ENCODE data around the gene CEACAM4.
"Not testable (repeated sequence)": the region's sequence is repeated elsewhere in the genome, so short reads cannot be mapped to it uniquely, and the experiment has no call there.

CEACAM4 gene

DNA sequence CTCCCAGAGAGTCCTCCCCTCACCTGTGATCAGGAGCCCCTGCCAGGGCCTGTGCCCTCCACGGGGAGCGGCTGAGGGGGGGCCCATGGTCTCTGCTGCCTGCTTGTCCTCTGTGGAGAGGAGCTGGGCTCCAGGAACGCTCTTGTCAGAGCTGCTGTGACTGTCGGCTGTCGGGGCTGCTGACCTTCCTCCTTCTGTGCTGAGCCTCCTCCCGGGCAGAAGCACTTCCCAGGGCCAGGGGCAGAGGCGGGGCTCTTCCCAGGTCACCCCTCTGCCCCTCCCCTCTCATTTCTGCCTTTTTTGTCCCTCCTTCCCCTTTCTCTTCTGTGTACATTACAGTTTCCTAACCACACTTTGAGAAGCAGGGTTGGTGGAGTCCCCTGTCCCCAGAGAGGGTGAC, at the start of gene CEACAM4:
Gene CEACAM4 (minus strand): TSS at position 198 of the 400 bp plus-strand sequence. CDS start 111 bp downstream, at position 87.
- DNase-seq, result no peak

DNA sequence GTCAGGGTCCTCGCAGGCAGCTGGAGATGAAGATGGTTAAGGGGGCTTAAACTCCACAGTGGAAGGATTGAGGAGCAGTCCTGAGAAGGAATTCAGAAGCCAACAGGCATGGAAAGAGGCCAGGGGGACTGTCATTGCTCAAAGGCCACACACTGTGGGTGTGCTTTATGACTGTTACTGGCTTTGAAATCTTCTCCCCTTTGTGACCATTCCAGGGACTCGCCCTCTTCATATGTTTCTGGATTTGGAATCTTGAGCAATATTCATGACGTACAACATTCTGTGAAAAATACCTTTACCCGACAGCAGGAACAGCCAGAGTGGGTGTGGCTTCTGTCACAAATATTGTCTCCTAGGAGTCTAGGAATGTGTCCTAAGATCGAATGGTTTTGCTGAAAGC, 44.6 kb upstream of the CEACAM4 start:
- DNase-seq, result no peak

DNA sequence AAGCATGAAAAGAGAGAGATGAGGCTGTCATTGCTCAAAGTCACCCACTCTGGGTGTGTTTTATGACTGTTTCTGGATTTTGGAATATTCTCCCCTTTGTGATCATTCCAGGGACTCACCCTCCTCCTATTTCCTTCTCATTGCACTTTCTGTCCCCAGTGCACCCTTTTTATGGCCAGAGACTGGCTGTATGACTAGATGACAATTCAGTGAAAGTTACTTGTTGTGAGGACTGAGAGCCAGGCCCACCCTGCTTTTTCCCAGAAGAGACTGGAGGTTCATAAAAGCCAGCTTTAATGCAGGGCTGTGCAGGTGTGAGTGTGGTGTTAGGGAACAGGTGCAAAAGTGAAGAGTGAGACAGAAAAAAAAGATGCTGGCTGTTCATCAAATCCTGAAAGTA, 43.9 kb upstream of the CEACAM4 start:
- no peak for DNase-seq

- DNase-seq, result no peak
These were observed 41.4 kb upstream of the CEACAM4 start for GRCh38 chr19:41668315-41668714.

DNA sequence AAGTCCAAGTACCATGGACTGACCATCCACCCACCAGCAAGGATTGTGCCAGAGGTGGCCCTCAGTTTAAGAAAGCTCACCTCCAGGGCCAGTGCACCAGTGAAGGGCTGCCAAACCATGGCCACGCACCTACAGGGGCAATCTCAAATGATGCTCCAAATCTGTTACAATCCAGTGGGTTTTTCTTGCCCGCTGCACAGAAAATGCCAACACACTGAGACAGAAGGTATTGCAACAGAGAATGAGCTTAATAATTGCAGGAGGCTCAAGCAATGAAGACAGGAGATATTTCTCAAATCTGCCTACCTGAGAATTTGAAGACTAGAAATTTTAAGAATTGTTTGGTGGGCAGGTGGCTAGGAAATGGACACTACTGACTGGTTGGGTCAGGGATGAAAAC, 39.2 kb upstream of the CEACAM4 start:
- DNase-seq, result no peak

DNA sequence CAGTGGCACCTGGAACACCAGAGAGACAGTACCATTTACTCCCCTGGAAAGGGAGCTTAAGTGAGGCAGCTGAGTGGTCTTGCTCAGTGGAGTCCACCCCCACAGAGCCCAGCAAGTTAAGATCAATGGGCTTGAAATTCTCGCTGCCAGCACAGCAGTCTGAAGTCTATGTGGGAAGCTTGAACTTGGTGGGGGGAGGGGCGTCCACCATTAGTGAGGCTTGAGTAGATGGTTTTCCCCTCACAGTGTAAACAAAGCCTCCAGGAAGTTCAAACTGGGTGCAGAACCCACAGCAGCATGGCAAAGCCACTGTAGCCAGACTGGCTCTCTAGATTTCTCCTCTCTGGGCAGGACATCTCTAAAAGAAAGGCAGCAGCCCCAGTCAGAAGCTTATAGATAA, 30.3 kb upstream of the CEACAM4 start:
- DNase-seq, result no peak

DNA sequence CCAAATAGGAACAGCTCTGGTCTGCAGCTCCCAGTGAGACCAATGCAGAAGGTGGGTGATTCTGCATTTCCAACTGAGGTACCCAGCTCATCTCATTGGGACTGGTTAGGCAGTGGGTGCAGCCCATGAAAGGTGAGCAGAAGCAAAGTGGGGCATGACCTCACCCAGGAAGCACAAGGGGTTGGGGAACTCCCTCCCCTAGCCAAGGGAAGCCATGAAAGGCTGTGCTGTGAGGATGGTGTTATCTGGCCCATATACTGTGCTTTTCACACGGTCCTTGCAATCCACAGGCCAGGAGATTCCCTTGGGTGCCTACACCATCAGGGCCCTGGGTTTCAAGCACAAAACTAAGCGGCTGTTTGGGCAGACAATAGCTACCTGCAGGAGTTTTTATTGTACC, 29.9 kb upstream of the CEACAM4 start:
- DNase-seq, result not testable (repeated sequence)

GRCh38 chr19:41652250-41652649, 25.4 kb upstream of the CEACAM4 start:
- DNase-seq, result no peak

DNA sequence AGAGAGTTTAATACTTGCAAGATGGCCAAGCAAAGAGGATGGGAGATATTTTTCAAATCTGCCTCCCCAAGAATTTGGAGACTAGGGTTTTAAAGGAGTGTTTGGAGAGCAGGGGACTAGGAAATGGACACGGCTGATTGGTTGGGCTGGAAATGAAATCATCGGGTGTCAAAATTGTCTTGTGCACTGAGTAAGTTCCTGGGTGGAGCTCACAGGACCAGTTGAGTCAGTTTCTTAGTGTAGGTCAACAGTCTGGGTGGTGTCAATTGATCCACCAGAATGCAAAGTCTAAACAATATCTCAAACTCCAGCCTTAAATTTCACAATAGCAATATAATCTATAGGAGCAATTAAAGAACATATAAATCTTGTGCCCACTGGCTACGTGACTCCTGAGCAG, 23.0 kb upstream of the CEACAM4 start:
- no peak for DNase-seq

- peak; percentile 85 for DNase-seq
These were observed 19.8 kb upstream of the CEACAM4 start for GRCh38 chr19:41646589-41647204.

DNA sequence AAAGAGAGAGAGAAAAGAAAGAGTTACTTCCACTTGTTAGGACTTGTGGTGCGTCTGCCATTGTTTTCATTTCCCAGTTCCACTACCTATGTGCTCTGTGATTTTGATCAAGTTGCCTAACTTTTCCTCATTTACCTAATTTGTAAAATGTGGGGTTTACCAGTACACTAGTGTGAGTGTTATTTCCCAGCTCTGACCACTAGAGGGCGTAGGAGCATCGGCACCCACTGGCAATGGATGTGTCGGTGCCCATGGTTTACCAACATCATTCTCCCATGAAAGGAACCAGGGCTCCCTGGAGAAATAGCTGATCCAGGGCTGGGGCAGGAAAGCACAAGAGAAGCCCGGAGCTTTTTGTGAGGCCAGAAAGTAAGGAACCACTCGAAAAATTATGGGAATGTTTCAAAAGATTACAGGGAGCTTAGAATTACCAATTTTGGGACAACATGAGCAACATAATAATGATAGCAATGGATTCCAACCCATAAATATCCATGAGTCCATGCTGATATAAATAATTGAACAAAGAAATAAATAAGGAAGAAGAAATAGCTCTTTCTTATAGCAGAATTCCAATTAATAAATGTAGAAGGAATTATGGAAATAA, 15.1 kb upstream of the CEACAM4 start:
- DNase-seq, result peak; percentile 83

- no peak for DNase-seq
These were observed 11.8 kb upstream of the CEACAM4 start for GRCh38 chr19:41638641-41639081.

GRCh38 chr19:41637484-41637883, 10.6 kb upstream of the CEACAM4 start:
- DNase-seq, result no peak

DNA sequence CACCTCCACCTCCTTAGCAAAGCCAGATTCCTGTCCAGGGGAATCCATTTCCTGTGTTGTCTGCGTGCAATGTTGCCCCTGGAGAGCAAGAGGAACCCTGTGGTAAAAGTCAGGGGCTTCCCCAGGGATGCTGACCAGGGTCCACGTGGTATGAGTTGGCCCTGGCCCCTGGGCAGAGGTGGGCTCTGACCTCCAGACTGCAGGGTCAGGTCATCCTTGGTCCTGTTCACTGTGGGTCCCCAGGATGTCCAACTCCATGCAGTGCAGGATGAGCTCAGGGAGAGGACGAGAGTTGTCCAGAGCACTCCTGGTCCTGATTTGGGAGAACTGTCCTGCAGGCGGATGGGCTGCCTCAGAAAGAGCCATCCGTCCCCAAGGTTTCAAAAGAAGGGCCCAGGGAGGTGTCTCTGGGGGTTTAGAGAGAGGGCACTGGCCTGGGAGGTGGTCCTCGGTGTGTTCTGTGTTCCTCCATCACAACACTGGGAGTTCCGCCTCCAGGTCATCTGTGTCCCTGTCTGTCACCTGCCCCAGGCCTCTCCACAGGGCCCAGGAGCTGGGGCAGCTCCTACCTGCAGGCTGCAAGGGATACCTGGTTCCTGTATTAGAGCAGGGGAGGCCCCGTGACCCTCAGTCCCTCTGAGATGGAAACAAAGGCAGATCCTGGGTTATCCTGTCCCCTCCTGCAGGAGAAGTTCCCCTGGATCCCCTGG, 1.2 kb upstream of the CEACAM4 start:
- DNase-seq, result no peak

DNA sequence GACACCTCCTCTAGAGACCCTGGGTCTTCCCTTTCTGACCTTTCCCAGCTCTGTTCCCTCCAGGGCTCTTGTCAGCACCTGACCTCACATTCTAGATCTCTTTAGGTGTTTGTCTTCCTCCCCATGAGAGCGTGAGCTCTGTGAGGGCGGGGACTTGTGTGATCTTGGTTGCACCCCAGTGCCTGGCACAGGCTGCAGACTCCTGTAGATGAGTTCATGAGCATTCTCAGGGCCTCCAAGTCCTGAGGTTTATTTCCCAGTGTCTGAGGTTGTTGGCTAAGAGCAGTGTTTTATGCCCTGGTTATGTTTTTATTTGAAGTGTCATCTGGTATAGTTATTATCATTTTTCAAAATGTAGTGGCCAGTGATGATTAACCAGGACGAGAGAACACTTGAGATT, 596 bp downstream of the CEACAM4 start:
- DNase-seq, result no peak

DNA sequence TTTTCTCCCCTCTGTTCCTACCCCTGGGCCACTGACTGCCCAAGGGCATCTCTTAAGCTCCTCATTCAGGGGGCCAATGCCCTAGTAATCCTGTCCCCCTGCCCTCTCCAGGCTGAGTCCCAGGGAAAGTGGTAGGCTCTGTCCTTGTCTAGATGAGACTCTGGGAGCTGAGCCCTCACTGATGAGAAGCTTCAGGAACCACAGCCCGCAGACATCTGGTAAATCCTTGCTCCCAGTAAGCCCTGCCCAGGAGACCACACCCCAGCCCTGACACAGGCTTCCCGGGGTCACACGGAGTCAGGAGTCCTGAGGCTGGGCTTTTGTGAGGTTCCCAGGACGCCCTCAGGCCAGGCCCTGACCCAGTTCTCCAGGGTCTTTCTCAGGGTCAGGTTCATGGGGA, 1.9 kb downstream of the CEACAM4 start:
- DNase-seq, result no peak

GRCh38 chr19:41624515-41624914, 2.4 kb downstream of the CEACAM4 start:
- DNase-seq, result no peak

DNA sequence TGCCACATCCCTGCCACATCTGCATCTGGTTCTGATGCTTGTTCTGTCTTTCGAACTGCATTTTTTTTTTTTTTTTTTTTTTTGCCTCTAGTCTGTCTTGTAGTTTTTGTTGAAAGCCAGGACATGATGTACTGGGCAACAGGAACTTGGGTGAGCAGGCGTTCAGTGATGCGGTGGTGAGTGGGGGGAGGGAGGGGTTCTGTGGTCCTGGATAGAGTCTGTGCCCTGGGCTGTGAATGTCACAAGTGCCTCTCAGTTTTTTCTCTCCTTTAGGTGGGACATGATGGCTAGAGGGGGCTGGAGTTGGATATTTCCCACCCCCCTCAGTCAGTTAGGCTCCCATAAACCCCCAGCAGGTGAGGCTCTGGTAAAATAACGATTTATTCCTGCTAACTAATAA, 3.5 kb downstream of the CEACAM4 start:
- no peak for DNase-seq

DNA sequence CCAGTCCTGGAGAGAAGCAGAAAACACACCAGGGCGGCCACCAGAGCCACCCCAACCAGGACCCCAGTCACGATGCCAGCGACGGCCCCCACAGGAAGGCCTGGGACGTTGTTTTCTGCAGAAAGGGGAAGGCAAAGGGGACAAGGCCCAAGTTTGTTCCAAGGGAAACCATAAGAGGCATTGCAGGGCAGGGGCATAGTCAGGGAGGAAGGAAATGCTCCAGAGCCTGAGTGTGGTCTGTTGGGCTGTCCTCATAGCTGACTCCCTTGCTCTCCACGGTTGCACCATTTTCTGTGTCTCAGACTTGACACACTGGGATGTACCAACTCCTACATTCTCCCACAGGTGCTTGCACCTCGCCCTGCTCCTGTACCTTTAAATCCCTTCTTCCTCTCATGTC, 5.2 kb downstream of the CEACAM4 start:
- DNase-seq, result no peak

DNA sequence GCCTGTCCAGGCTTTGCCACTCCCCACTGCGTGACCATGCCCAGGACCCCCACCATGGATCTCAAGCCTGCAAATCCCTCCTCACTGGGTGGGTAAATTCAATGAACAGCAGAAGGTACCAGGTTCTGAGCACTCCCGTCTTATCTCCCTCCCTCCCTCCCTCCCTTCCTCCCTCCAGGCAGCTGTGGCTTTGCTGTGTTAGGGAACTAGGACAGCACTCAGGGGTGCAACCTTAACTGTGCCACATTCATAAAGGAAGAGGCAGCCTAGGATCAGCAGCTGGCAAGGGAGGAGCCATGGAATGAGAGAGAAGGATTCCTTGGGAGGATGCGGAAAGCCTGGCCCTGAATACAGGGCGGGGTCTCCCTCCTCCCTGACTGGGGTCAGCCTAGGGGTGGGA, 5.6 kb downstream of the CEACAM4 start:
- DNase-seq, result no peak

- DNase-seq, result no peak
These were observed 6.7 kb downstream of the CEACAM4 start for GRCh38 chr19:41620171-41620570.

GRCh38 chr19:41619018-41619556, 7.8 kb downstream of the CEACAM4 start:
- no peak for DNase-seq

DNA sequence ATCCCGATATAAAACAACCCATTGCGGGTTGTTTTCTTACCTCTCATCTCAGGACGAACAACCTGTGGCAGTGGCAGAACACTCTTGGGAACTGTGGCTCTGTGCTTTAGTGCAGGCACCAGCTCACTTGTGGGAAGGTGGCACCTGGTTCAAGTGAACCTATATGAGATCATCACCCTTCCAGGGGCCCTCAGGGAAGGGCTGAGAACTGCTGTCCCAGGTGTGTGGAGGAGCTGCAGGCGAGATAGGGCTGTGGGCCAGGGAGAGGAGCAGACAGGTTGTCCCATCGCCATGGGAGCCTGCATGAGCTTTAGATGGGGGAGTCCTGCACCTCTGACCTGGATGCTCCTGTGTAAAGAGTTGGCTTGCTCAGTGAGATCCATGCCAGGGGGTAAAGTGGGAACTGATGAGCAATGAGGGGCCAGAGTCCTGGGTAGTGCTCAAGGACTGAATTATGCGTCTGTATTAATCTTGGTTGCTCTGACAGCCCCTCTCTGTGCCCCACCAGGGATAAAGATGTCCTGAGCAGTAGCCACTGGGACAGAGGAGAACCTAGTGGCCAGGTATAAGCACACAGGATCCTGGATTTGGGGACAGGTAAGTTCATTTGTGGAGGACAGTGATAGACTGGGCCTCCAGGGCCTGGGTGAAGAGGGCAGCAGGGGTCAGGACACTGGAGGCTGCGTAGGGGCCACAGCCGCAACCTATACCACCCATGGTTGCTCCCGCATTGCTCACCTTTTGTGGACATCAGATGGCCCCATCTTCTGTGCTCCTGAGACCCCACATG, 8.7 kb downstream of the CEACAM4 start:
- DNase-seq, result no peak
